Parathyroid adenoma (tissue), 2 donors: ENCODE data around the gene P4HA2.

Source experiments
- H2AFZ ChIP-seq: fragments of 300-600 bp; sonication (generic); one replicate; pipeline ENCODE4 v1.7.0; 2017; ENCODE audit warnings: antibody characterized with exemption, mild to moderate bottlenecking
- H3K27ac ChIP-seq: fragments of 300-600 bp; sonication (generic); one replicate; pipeline ENCODE4 v1.7.0; 2017
- H3K27me3 ChIP-seq: fragments of 300-600 bp; sonication (generic); one replicate; pipeline ENCODE4 v1.7.0; 2017; ENCODE audit warnings: low read length; ENCODE audit not compliant: control insufficient read depth, insufficient read depth
- H3K36me3 ChIP-seq: fragments of 300-600 bp; sonication (generic); one replicate; pipeline ENCODE4 v1.7.0; 2017; ENCODE audit warnings: low read length; ENCODE audit not compliant: control insufficient read depth, insufficient read depth
- H3K4me1 ChIP-seq: fragments of 300-600 bp; sonication (generic); one replicate; pipeline ENCODE4 v1.7.0; 2017; ENCODE audit warnings: control low read depth
- H3K4me2 ChIP-seq: fragments of 300-600 bp; sonication (generic); one replicate; pipeline ENCODE4 v1.7.0; 2017; ENCODE audit warnings: low read length
- H3K4me3 ChIP-seq: fragments of 300-600 bp; sonication (generic); one replicate; pipeline ENCODE4 v1.7.0; 2017; ENCODE audit warnings: low read depth, low read length
- H3K79me2 ChIP-seq: fragments of 300-600 bp; sonication (generic); one replicate; pipeline ENCODE4 v1.7.0; 2017; ENCODE audit warnings: control low read depth
- H3K9ac ChIP-seq: fragments of 300-600 bp; sonication (generic); one replicate; pipeline ENCODE4 v1.7.0; 2017; ENCODE audit warnings: mild to moderate bottlenecking
- H3K9me3 ChIP-seq: fragments of 300-600 bp; sonication (generic); one replicate; pipeline ENCODE4 v1.7.0; 2017; ENCODE audit warnings: low read length; ENCODE audit not compliant: control insufficient read depth
- CTCF ChIP-seq: fragments of 300-600 bp; sonication (generic); IDR thresholded peaks from one replicate; pipeline ENCODE4 v1.7.0; 2017; ENCODE audit warnings: antibody characterized with exemption, mild to moderate bottlenecking
- donor health status: primary hyperparathyroidism.

The P4HA2 gene

DNA sequence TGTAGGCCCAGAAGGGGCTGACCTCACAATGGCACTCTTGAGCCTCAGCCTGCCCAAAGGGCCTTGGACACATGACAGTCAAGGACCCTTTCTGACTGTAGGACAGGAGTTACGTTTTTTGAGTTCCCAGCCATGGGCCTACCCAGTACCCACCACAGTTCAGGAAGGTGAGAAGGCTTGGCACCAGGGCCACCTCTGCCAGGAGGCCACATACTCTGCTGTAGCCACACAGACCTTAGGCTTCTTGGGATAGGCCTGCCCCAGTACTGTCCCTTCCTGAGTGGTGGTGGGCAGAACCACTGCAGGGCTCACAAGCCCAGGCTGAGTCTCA lies 42.6 kb upstream of the P4HA2 start:
- TF ChIP-seq CTCF, result no peak
- no peaks in the 10 kb centered on the region for H3K27me3 ChIP-seq
- no peaks in the 10 kb centered on the region for H3K79me2 ChIP-seq
- H2AFZ ChIP-seq, result no peak overlapping the region
- no peak overlapping the region for H3K27ac ChIP-seq
- no peaks in the 10 kb centered on the region for H3K36me3 ChIP-seq
- peaks cover 13% of the 10 kb centered on the region for H3K4me1 ChIP-seq
- H3K9me3 ChIP-seq, result no peaks in the 10 kb centered on the region
- no peak overlapping the region for H3K4me3 ChIP-seq
- no peak overlapping the region for H3K9ac ChIP-seq
- H3K4me2 ChIP-seq, result no peak overlapping the region

- no peaks in the 10 kb centered on the region for H3K79me2 ChIP-seq
- H3K4me3 ChIP-seq, result no peak overlapping the region
- peaks cover 15% of the 10 kb centered on the region for H3K4me1 ChIP-seq
- no peak overlapping the region for H3K27ac ChIP-seq
- TF ChIP-seq CTCF, result no peak
- no peak overlapping the region for H3K9ac ChIP-seq
- no peaks in the 10 kb centered on the region for H3K9me3 ChIP-seq
- no peak overlapping the region for H2AFZ ChIP-seq
- no peak overlapping the region for H3K4me2 ChIP-seq
- no peaks in the 10 kb centered on the region for H3K27me3 ChIP-seq
- no peaks in the 10 kb centered on the region for H3K36me3 ChIP-seq
Observed at GRCh38 chr5:132269635-132270334, 42.1 kb upstream of the P4HA2 start.

GRCh38 chr5:132268769-132269551 lies 41.3 kb upstream of the P4HA2 start:
- Histone ChIP-seq H3K27me3 (no peaks in the 10 kb centered on the region), H3K4me1 (peaks cover 15% of the 10 kb centered on the region), H3K36me3 (no peaks in the 10 kb centered on the region), H2AFZ (no peak overlapping the region), H3K9me3 (no peaks in the 10 kb centered on the region), H3K4me3 (no peak overlapping the region), H3K4me2 (no peak overlapping the region), H3K27ac (no peak overlapping the region), H3K9ac (no peak overlapping the region), H3K79me2 (no peaks in the 10 kb centered on the region)
- no peak for TF ChIP-seq CTCF

- Histone ChIP-seq H3K4me3 (no peak overlapping the region), H3K27me3 (no peaks in the 10 kb centered on the region), H3K79me2 (no peaks in the 10 kb centered on the region), H3K4me1 (peaks cover 15% of the 10 kb centered on the region), H3K27ac (no peak overlapping the region), H3K4me2 (no peak overlapping the region), H3K36me3 (no peaks in the 10 kb centered on the region), H2AFZ (no peak overlapping the region), H3K9me3 (no peaks in the 10 kb centered on the region), H3K9ac (no peak overlapping the region)
- no peak for TF ChIP-seq CTCF
Observed at GRCh38 chr5:132267931-132268768, 40.5 kb upstream of the P4HA2 start.
